GM23338 (cell line): Measurements from ENCODE around the gene BPIFB2. TPM values are rescaled to one million over a fixed set of nuclear protein-coding genes. Genes with fewer than 3 reads are reported as not detected.
A peak's percentile ranks its signal among the peaks of the same experiment; 100 is the strongest.

Source experiments
- ATAC-seq: fragments of 200-7000 bp; cut with Tn5 transposase; 3 replicates; pipeline ENCODE4 v1.9.1; 2020
- DNase-seq: peaks from one replicate; pipeline ENCODE4 v3.0.0-alpha.2; 2015; ENCODE audit warnings: low spot score
- H2AFZ ChIP-seq: fragments of 200-600 bp; sonication (generic); 2 replicates; pipeline ENCODE4 v1.8.0; 2016; ENCODE audit warnings: antibody characterized with exemption, mild to moderate bottlenecking, moderate library complexity
- H3F3A ChIP-seq: fragments of 200-600 bp; sonication (generic); replicated peaks from 2 replicates; pipeline ENCODE4 v1.8.0; 2017; ENCODE audit warnings: antibody characterized with exemption, mixed run types, low read depth
- H3K27ac ChIP-seq: fragments of 200-600 bp; sonication (generic); 2 replicates; pipeline ENCODE4 v1.6.1; 2016; ENCODE audit warnings: low read depth
- H3K27me3 ChIP-seq: fragments of 200-600 bp; sonication (generic); 2 replicates; pipeline ENCODE4 v1.8.0; 2016; ENCODE audit warnings: mild to moderate bottlenecking, mixed run types, moderate library complexity; ENCODE audit not compliant: insufficient read depth
- H3K36me3 ChIP-seq: fragments of 200-600 bp; sonication (generic); 2 replicates; pipeline ENCODE4 v1.8.0; 2016; ENCODE audit warnings: mild to moderate bottlenecking; ENCODE audit not compliant: insufficient read depth
- H3K4me1 ChIP-seq: fragments of 200-600 bp; sonication (generic); 2 replicates; pipeline ENCODE4 v1.8.0; 2016; ENCODE audit warnings: mild to moderate bottlenecking, moderate library complexity; ENCODE audit not compliant: insufficient read depth
- H3K4me2 ChIP-seq: fragments of 200-600 bp; sonication (generic); 2 replicates; pipeline ENCODE4 v1.7.1; 2017; ENCODE audit warnings: mixed run types
- H3K4me3 ChIP-seq: fragments of 200-600 bp; sonication (generic); 2 replicates; pipeline ENCODE4 v1.6.1; 2016; ENCODE audit warnings: mixed run types
- H3K79me2 ChIP-seq: fragments of 200-600 bp; sonication (generic); replicated peaks from 2 replicates; pipeline ENCODE4 v1.8.0; 2017; ENCODE audit warnings: mild to moderate bottlenecking; ENCODE audit not compliant: insufficient read depth
- H3K9me2 ChIP-seq: fragments of 200-600 bp; sonication (generic); 2 replicates; pipeline ENCODE4 v1.8.0; 2017; ENCODE audit not compliant: insufficient read depth
- H4K20me1 ChIP-seq: fragments of 200-600 bp; sonication (generic); replicated peaks from 2 replicates; pipeline ENCODE4 v1.8.0; 2017; ENCODE audit warnings: mild to moderate bottlenecking; ENCODE audit not compliant: insufficient read depth
- H3K27ac Mint-ChIP-seq: 2 replicates; pipeline ENCODE4 v1.8.0; 2020; ENCODE audit warnings: inconsistent platforms, mild to moderate bottlenecking, moderate library complexity, mixed read lengths
- H3K27me3 Mint-ChIP-seq: 3 replicates; pipeline ENCODE4 v1.8.0; 2022; ENCODE audit warnings: low read depth, mild to moderate bottlenecking, moderate library complexity, mixed read lengths, inconsistent platforms; ENCODE audit not compliant: insufficient read depth, poor library complexity
- H3K36me3 Mint-ChIP-seq: 3 replicates; pipeline ENCODE4 v1.8.0; 2021; ENCODE audit warnings: low read depth, mild to moderate bottlenecking, inconsistent platforms, moderate library complexity, mixed read lengths
- H3K4me1 Mint-ChIP-seq: 3 replicates; pipeline ENCODE4 v1.8.0; 2020; ENCODE audit warnings: mild to moderate bottlenecking, inconsistent platforms, mixed read lengths
- H3K4me3 Mint-ChIP-seq: 3 replicates; pipeline ENCODE4 v1.8.0; 2021; ENCODE audit warnings: moderate library complexity, mild to moderate bottlenecking, inconsistent platforms, mixed read lengths
- H3K9me3 Mint-ChIP-seq: 3 replicates; pipeline ENCODE4 v1.8.0; 2020; ENCODE audit warnings: moderate library complexity, mild to moderate bottlenecking, inconsistent platforms, mixed read lengths
- CTCF ChIP-seq, 2 experiments: fragments of 200-600 bp in 1 of 2; sonication (generic) in 1 of 2; conservative IDR thresholded peaks; 2 replicates each; pipeline versions ENCODE4 v1.5.1 to v1.6.1; 2016 to 2017; ENCODE audit warnings: antibody characterized with exemption in 2 of 2, low read depth in 2 of 2, mild to moderate bottlenecking in 2 of 2, moderate library complexity in 1 of 2
- ETS1 ChIP-seq: IDR thresholded peaks from 2 replicates; pipeline ENCODE4 v1.6.1; 2016; ENCODE audit warnings: antibody characterized with exemption
- EZH2 ChIP-seq: fragments of 200-600 bp; sonication (generic); IDR thresholded peaks from one replicate; pipeline ENCODE4 v1.8.0; 2017; ENCODE audit warnings: antibody characterized with exemption, mild to moderate bottlenecking, low read depth; ENCODE audit not compliant: unreplicated experiment
- EZH2phosphoT487 ChIP-seq: fragments of 200-600 bp; sonication (generic); IDR thresholded peaks from one replicate; pipeline ENCODE4 v1.8.1; 2018; ENCODE audit warnings: antibody characterized with exemption; ENCODE audit not compliant: unreplicated experiment
- JUNB ChIP-seq: IDR thresholded peaks from one replicate; pipeline ENCODE4 v1.6.1; 2016; ENCODE audit warnings: antibody characterized with exemption; ENCODE audit not compliant: unreplicated experiment
- NANOG ChIP-seq: IDR thresholded peaks from 2 replicates; pipeline ENCODE4 v1.6.1; 2016; ENCODE audit warnings: antibody characterized with exemption, borderline replicate concordance
- POLR2AphosphoS5 ChIP-seq: IDR thresholded peaks from 2 replicates; pipeline ENCODE4 v1.6.1; 2016; ENCODE audit warnings: antibody characterized with exemption, low read depth
- REST ChIP-seq: IDR thresholded peaks from one replicate; pipeline ENCODE4 v1.6.1; 2018; ENCODE audit warnings: antibody characterized with exemption; ENCODE audit not compliant: unreplicated experiment
- STAT1 ChIP-seq: IDR thresholded peaks from one replicate; pipeline ENCODE4 v1.6.1; 2016; ENCODE audit warnings: antibody characterized with exemption; ENCODE audit not compliant: unreplicated experiment
- ZNF114 ChIP-seq: fragments of 250-450 bp; sonication (Bioruptor Pico); IDR thresholded peaks from 2 replicates; pipeline ENCODE4 v1.5.0; 2020; ENCODE audit warnings: mild to moderate bottlenecking, moderate library complexity
- ZNF331 ChIP-seq: fragments of 250-450 bp; sonication (Bioruptor Pico); IDR thresholded peaks from 2 replicates; pipeline ENCODE4 v1.5.0; 2020; ENCODE audit warnings: low read depth, mild to moderate bottlenecking, moderate library complexity
- polyA plus RNA-seq: library from polyadenylated mRNA; unstranded; fragments of >200 nt; fragmentation: Nextera tagmentation; extraction: Ambion mirVana; gene quantifications from 2 replicates; pipeline ENCODE4 v1.2.1, GENCODE V29; 2016
- total RNA-seq: library from RNA; depleted of rRNA; stranded (reverse); fragments of >200 nt; shearing (Covaris generic); gene quantifications from 2 replicates; pipeline ENCODE4 v1.2.3, GENCODE V29; 2014

Gene BPIFB2
- total and polyA plus RNA-seq, 2 experiments from 2014 or later: not detected

- no peak overlapping the region for H3K4me3 ChIP-seq
- H3K9me2 ChIP-seq: no peaks in the 10 kb centered on the region; the same call in 1 of the 2 replicates
- H3K27ac ChIP-seq: no peak overlapping the region
- H3K79me2 ChIP-seq: no peaks in the 10 kb centered on the region
- no peaks in the 10 kb centered on the region for H3K27me3 ChIP-seq
- H3K4me2 ChIP-seq: no peak overlapping the region
- Mint-ChIP-seq H3K27ac (no peak overlapping the region), H3K36me3 (no peaks in the 10 kb centered on the region), H3K4me3 (no peak overlapping the region), H3K9me3 (no peaks in the 10 kb centered on the region; the same call in 2 of the 3 replicates), H3K4me1 (no peaks in the 10 kb centered on the region), H3K27me3 (peaks cover 5% of the 10 kb centered on the region)
- no peaks in the 10 kb centered on the region for H3F3A ChIP-seq
- DNase-seq (no peak), ATAC-seq (no peak)
- H2AFZ ChIP-seq: no peak overlapping the region; the same call in 1 of the 2 replicates
- H3K4me1 ChIP-seq: no peaks in the 10 kb centered on the region
- no peaks in the 10 kb centered on the region for H3K36me3 ChIP-seq
- TF ChIP-seq NANOG (no peak), CTCF (conservative IDR thresholded peaks at IDR 0.05; ENCODE audit: low read depth in 2 of 2) (peak in 1 of 2 experiments; percentile 12; a peak in 1 of 4 replicates)
- H4K20me1 ChIP-seq: 0 out of 2 replicates have a peak, but pooled peaks cover 2% of the 10 kb centered on the region
Measured at GRCh38 chr20:32991792-32992641, 15.5 kb upstream of the BPIFB2 start.

GRCh38 chr20:32993496-32994050 is 13.9 kb upstream of the BPIFB2 start:
- Histone ChIP-seq H3K27ac (no peak overlapping the region), H3K4me2 (no peak overlapping the region), H4K20me1 (0 out of 2 replicates have a peak, but pooled peaks cover 2% of the 10 kb centered on the region), H3K9me2 (no peaks in the 10 kb centered on the region; the same call in 1 of the 2 replicates), H3K79me2 (no peaks in the 10 kb centered on the region), H3K36me3 (no peaks in the 10 kb centered on the region), H3K4me3 (no peak overlapping the region), H3F3A (no peaks in the 10 kb centered on the region), H3K4me1 (no peaks in the 10 kb centered on the region), H2AFZ (peak overlapping the region; percentile 25; the same call in 1 of the 2 replicates), H3K27me3 (no peaks in the 10 kb centered on the region)
- H3K4me3 Mint-ChIP-seq: no peak overlapping the region
- peaks cover 3% of the 10 kb centered on the region for H3K27me3 Mint-ChIP-seq
- no peaks in the 10 kb centered on the region for H3K36me3 Mint-ChIP-seq
- H3K9me3 Mint-ChIP-seq: no peaks in the 10 kb centered on the region; the same call in 2 of the 3 replicates
- ATAC-seq: no peak
- no peak overlapping the region for H3K27ac Mint-ChIP-seq
- DNase-seq: no peak
- H3K4me1 Mint-ChIP-seq: no peaks in the 10 kb centered on the region
- TF ChIP-seq ZNF114 (CRISPR knock-in tag) (no peak), REST (no peak), POLR2AphosphoS5 (no peak), EZH2 (no peak), NANOG (no peak), CTCF (conservative IDR thresholded peaks at IDR 0.05; ENCODE audit: low read depth in 2 of 2) (no peak), ZNF331 (CRISPR knock-in tag) (no peak), STAT1 (no peak), ETS1 (no peak), JUNB (no peak), EZH2phosphoT487 (no peak)
